Erythroblast (primary cell): Measurements from ENCODE around the gene AAK1.

Experiments used
- GATA1 ChIP-seq: IDR thresholded peaks from 2 replicates; pipeline ENCODE4 v1.6.1; 2011; ENCODE audit warnings: low read depth, mild to moderate bottlenecking, control low read depth, low read length, moderate library complexity
- POLR2A ChIP-seq: IDR thresholded peaks from 2 replicates; pipeline ENCODE4 v1.6.1; 2011; ENCODE audit warnings: mild to moderate bottlenecking, low read length

- TF ChIP-seq POLR2A (no peak), GATA1 (no peak)
Measured at GRCh38 chr2:69521747-69522146, 121.8 kb downstream of the AAK1 start.
